ENCODE results near the gene LARP1B.

DNA sequence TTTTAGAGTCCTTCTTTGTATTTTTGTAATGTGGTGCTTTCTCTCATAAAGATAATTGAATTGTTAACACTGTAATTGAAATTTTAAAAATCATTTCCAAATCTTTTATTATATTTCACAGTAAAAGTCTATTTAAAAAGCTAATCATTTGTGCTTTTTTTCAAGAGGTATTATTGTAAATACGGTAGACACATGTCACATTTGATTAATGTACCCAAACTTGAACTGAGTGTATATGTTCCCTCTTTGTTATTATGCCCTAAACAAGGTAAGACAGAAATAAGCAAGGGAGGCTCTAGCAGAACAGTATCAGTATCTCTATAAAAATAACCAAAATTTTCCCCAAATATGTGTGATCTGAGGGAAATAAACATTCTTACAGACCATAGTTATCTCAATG, 21.5 kb upstream of the LARP1B start:
- TF ChIP-seq POLR2AphosphoS5 (IDR thresholded peaks at IDR 0.05) (no peak), POLR2A (IDR thresholded peaks at IDR 0.05) (no peak), EP300 (IDR thresholded peaks at IDR 0.05; ENCODE audit: low read depth) (no peak)

All from transverse colon (tissue), 3 donors.